T47D (cell line): ENCODE results near the gene ANAPC5.
"Not testable (repeated sequence)": the region's sequence is repeated elsewhere in the genome, so short reads cannot be mapped to it uniquely, and the experiment has no call there.

ENCODE experiments used
- DNase-seq, 2 experiments: peaks; one replicate each; pipeline versions ENCODE4 v3.0.0 to v3.0.0-alpha.2; 2011 to 2012; ENCODE audit warnings: low read depth in 1 of 2, low spot score in 1 of 2
- JUND ChIP-seq: IDR thresholded peaks from 2 replicates; pipeline ENCODE4 v1.6.1; 2012; ENCODE audit warnings: low read depth
- in situ Hi-C: cut with HindIII; loops from 2 replicates; pipeline ENCODE4 v1.10.0; 2016; ENCODE audit warnings: low sequenced_read_pairs, low pct_unique_long_range_greater_than_20kb

Gene ANAPC5

DNA sequence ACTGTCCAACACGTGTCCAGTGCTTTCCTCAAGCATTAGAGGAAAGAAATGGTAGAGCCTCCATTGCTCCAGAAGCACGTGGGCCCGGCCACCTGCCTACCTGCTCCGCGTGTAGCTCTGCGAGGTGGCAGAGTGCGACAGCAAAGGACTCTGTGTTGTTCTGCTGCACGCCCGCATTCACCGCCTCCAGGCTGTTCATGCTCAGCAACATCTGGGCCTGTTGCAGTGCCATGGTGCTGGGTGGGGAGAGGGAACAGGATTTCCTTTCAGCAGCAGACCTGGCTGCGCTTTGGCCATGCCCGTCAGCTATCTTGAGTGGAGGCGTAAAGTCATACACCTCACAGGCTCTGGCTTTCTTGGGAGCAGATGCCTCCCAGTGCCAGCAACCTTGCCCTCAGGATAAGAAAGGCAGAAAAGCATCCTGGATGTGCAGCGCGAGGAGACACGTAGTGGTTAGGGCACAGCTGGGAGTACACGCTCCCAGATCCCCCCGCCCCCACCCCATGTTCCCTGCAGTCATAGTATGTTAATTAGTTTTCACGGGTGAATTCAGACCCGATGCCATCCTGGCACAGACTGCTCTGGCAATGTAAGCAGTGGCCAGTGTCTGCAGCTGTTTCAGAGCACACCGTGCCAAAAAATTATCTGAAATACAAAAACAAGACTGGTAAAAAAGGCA, 25.1 kb downstream of the ANAPC5 start:
- no peak for DNase-seq
- in situ Hi-C loops = no loop called here

GRCh38 chr12:121325922-121326396, 26.3 kb downstream of the ANAPC5 start:
- in situ Hi-C loops = no loop called here

More for the DNA sequence above, 25.1 kb downstream of the ANAPC5 start:
- TF ChIP-seq JUND = no peak

DNA sequence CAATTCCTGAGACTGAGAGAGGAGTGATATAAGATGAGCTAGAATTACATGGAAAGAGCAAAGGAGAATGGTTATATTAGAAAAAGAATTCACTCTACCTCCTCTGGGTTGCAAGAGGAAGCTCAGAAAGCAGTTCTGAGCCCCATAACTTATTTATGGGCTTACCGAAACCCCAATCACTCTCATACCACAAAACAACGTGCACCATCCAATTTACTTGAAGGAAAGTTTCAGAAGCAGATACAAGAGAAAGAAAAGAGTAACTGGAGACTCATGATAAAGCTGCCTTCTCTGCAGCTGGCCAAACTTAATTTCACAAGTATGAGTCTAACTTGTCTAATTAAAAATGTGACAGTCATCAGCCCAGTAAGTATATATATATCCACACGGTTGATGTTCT, 28.3 kb downstream of the ANAPC5 start:
- no peak for TF ChIP-seq JUND
- no peak for DNase-seq
- in situ Hi-C loops = no loop called here

More at GRCh38 chr12:121325922-121326396, 26.3 kb downstream of the ANAPC5 start:
- no peak for DNase-seq
- no peak for TF ChIP-seq JUND

DNA sequence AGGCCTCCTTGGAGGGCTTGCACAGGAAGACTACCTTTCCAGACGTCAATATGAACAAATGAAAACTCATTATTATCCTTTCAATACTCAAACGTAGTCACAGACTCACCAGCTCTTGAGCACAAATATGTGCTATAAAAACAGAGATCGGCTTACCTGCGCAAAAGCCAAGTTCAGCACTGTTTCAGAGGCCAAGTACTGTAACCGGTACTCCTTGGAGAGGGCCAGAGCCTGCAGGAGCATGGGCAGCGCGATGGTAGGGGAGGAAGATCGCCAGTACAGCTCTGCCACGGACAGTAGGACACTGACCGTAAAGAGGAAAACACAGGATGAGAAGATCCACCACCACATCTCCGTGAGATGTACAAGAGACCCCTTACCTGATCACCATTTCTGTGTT, 34.1 kb downstream of the ANAPC5 start:
- in situ Hi-C loops = no loop called here
- DNase-seq = no peak
- TF ChIP-seq JUND = no peak

GRCh38 chr12:121314431-121314830, 37.8 kb downstream of the ANAPC5 start:
- no peak for TF ChIP-seq JUND
- DNase-seq = no peak
- in situ Hi-C loops = no loop called here

DNA sequence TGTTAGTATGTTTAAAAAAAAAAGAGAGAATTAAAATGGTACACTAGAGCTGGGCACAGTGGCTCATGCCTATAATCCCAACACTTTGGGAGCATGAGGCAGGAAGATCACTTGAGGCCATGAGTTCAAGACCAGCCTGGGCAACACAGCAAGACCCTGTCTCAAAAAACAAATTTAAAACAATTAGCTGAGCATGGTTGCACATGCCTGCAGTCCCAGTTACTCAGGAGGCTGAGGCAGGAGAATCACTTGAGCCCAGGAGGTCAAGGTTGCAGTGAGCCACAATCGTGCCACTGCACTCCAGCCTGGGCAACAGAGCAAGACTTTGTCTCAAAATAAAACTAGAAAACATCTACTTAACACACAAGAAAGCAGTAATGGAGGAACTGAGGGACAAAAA, 42.0 kb downstream of the ANAPC5 start:
- DNase-seq, in situ Hi-C loops: not testable (repeated sequence)

- DNase-seq, in situ Hi-C loops: not testable (repeated sequence)
Observed at GRCh38 chr12:121307397-121307796, 44.8 kb downstream of the ANAPC5 start.

DNA sequence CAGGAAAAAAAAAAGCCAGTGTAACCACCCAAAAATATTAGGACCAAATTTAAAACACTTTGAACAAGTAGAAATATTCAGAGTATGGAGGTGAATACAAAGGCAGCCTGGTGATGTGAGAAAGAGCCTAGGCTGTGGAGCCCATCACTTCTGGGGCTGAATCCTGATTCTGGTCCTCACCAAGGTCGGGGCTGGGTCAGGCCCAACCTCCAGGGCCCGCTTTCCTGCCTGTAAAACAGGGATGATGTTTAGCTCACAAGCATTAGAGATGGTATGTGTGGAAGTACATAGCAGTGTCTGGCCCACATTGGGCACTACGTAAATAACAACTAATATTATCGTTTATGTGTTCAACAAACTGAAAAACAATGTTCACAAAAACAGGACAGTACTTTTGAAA, 47.9 kb downstream of the ANAPC5 start:
- in situ Hi-C loops = no loop called here
- no peak for DNase-seq
- no peak for TF ChIP-seq JUND

DNA sequence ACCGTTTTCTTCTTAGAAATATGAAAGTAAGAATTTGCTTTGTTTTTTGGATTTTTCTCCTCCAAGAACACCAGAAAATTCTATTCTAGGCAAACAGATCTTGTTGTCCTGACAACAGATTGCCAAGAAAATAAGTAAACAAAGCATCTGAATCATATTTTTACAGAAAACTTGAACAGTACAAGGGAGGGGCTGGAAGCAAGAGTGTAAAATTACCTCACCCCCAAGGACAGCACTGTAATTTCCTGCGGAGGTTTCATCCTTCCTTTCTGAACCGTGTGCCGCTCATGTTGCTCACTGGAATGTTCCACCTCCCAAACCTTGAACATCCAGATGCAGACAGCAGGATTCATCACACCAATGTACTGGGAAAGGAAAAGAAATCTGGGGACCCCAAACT, 50.3 kb downstream of the ANAPC5 start:
- no peak for DNase-seq
- TF ChIP-seq JUND = no peak
- in situ Hi-C loops = no loop called here

DNA sequence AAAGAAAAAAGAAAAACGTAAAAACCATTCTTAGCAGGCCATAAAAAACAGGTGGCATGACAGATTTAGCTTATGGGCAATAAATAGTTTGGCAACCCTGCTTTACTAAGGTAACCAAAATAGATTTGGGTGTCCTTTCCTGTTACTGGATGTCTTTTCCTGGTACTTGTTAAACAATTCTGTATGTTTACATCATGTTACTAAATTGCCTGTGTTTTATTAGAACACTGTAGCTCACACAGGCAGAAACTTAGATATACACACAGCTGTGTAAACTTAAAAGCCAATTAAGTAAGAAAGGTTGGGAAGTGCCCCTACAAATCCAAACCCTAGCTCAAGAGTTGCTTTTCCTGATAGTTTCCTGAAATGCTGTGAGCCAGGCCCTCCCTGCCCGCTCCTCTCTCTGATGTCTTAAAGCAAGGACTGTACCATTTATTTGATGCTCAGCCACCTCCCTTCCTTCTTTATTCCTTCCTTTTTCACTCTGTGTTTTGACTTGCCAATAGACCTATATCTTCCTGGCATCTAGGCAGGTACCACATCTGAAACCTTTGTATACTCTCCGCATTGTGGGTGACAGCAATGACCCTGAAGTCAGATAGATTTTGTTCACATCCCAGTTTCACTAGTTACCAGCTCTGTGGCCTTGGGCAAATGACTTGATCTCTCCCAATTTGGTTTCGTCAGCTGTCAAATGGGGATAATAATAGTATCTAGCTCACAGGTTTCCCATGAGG, 52.0 kb downstream of the ANAPC5 start:
- no peak for TF ChIP-seq JUND
- DNase-seq = peak in 1 of 2 experiments; percentile 37
- in situ Hi-C loops = no loop called here

DNA sequence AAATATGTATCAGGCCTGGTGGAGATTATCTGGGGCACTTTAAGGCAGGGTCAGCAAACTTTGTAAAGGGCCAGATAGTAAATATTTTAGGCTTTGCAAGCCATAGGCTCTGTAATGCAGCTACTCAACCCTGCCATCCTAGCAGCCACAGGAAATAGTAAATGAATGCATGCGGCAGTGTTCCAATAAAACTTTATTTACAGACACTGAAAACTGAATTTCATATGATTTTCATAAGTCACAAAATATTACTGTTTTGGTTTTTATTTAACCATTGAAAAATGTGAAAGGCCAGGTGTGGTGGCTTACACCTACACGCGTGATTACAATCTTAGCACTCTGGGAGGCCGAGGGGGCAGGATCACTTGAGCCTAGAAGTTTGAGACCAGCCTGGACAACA, 52.5 kb downstream of the ANAPC5 start:
- no peak for DNase-seq
- in situ Hi-C loops = no loop called here
- TF ChIP-seq JUND = no peak

GRCh38 chr12:121298411-121298810, 53.8 kb downstream of the ANAPC5 start:
- in situ Hi-C loops, DNase-seq: not testable (repeated sequence)

GRCh38 chr12:121297435-121297991, 54.7 kb downstream of the ANAPC5 start:
- in situ Hi-C loops = no loop called here
- DNase-seq = peak in 1 of 2 experiments; percentile 26
- no peak for TF ChIP-seq JUND
